Calu3 (cell line): ENCODE results near the gene MUC6. TPM values are rescaled to one million over a fixed set of nuclear protein-coding genes. Genes with fewer than 3 reads are reported as not detected.

Source experiments
- BruUV-seq: library from RNA; stranded (reverse); fragments of 400-500 nt; replicated peaks from 2 replicates; lab custom pipeline; 2021; lab: Mats Ljungman, UMichigan
- CTCF ChIA-PET: fragments of 300-600 bp; sonication (Branson Sonifier 250); formaldehyde crosslinking; loops from one replicate; lab custom pipeline; 2022; ENCODE audit warnings: antibody characterized with exemption; lab: Charles Lee
- DNase-seq: peaks from one replicate; pipeline ENCODE4 v3.0.0; 2022
- H3K27ac Mint-ChIP-seq: one replicate; pipeline ENCODE4 v1.8.0; 2022; ENCODE audit warnings: mixed read lengths; ENCODE audit not compliant: unreplicated experiment
- H3K27me3 Mint-ChIP-seq: one replicate; pipeline ENCODE4 v1.8.0; 2022; ENCODE audit warnings: mixed read lengths; ENCODE audit not compliant: unreplicated experiment
- H3K36me3 Mint-ChIP-seq: one replicate; pipeline ENCODE4 v1.8.0; 2022; ENCODE audit warnings: mild to moderate bottlenecking, moderate library complexity, mixed read lengths; ENCODE audit not compliant: insufficient read depth, unreplicated experiment
- H3K4me1 Mint-ChIP-seq: one replicate; pipeline ENCODE4 v1.8.0; 2022; ENCODE audit warnings: mild to moderate bottlenecking, low read depth, mixed read lengths; ENCODE audit not compliant: unreplicated experiment
- H3K4me3 Mint-ChIP-seq: one replicate; pipeline ENCODE4 v1.8.0; 2022; ENCODE audit warnings: mild to moderate bottlenecking, low read depth, moderate library complexity, mixed read lengths; ENCODE audit not compliant: unreplicated experiment
- H3K9me3 Mint-ChIP-seq: one replicate; pipeline ENCODE4 v1.8.0; 2022; ENCODE audit warnings: low read depth, mixed read lengths; ENCODE audit not compliant: unreplicated experiment
- intact Hi-C: fragments of 100-400 bp; cut with micrococcal nuclease; formaldehyde crosslinking; loops from one replicate; pipeline ENCODE4 v1.10.0; 2022; ENCODE audit not compliant: unreplicated experiment
- total RNA-seq: library from RNA; stranded (reverse); gene quantifications from 2 replicates; pipeline ENCODE4 v1.2.3, GENCODE V29; 2022
- TF ChIP-seq, protein P1 (sequence below): fragments of 200-600 bp; IDR thresholded peaks from one replicate; pipeline ENCODE4 v1.8.0; 2022; ENCODE audit warnings: antibody characterized with exemption; ENCODE audit not compliant: unreplicated experiment

The MUC6 gene
- total RNA-seq, 1 experiment from 2014 or later = 0.73 TPM

DNA sequence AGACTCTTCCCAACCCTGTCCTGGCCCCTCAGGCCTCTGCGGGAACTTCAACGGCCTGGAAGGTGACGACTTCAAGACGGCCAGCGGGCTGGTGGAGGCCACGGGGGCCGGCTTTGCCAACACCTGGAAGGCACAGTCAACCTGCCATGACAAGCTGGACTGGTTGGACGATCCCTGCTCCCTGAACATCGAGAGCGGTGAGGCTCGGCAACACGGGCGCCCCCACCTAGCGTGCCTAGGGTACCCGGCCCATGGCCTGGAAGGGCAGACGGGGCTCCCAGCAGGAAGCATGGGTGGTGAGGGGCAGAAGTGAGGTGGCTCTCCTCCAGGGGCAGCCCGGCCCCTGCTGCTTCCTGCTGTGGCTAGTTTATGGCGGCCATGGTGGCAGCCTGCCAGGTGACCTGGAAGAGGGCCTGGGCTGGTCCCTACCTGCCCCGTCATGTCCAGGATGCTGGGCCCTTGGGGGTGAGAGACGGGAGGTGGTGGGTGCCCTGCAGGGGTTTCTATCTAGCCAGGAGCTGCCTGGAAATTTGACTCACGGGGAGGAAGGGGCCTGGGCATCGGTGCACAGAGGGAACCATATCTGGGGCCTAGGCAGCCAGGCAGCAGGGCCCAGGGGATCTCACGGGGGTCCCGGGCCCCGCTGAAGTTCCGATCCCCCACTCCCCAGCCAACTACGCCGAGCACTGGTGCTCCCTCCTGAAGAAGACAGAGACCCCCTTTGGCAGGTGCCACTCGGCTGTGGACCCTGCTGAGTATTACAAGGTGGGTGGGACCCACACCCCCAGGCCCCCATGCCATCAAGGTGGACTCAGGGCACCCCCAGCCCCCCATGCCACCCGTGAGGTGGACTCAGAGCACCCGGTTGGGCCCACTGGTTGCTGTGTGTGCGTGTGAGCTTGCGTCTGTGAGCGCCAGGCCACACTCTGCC, 47.4 kb upstream of the MUC6 start:
- CTCF ChIA-PET = interaction anchor here (0.8 to 1.2 kb wide), 2 partner anchors 10 to 146 kb away, joined by 3 read pairs; partner anchors contain the start of gene MUC2
- TF ChIP-seq, protein P1, sequence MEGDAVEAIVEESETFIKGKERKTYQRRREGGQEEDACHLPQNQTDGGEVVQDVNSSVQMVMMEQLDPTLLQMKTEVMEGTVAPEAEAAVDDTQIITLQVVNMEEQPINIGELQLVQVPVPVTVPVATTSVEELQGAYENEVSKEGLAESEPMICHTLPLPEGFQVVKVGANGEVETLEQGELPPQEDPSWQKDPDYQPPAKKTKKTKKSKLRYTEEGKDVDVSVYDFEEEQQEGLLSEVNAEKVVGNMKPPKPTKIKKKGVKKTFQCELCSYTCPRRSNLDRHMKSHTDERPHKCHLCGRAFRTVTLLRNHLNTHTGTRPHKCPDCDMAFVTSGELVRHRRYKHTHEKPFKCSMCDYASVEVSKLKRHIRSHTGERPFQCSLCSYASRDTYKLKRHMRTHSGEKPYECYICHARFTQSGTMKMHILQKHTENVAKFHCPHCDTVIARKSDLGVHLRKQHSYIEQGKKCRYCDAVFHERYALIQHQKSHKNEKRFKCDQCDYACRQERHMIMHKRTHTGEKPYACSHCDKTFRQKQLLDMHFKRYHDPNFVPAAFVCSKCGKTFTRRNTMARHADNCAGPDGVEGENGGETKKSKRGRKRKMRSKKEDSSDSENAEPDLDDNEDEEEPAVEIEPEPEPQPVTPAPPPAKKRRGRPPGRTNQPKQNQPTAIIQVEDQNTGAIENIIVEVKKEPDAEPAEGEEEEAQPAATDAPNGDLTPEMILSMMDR = no peak
- H3K4me1 Mint-ChIP-seq = no peaks in the 10 kb centered on the region
- no peaks in the 10 kb centered on the region for H3K9me3 Mint-ChIP-seq
- intact Hi-C loops = no loop called here
- no peaks in the 10 kb centered on the region for H3K36me3 Mint-ChIP-seq
- peak; percentile 43 for DNase-seq
- no peak overlapping the region for H3K4me3 Mint-ChIP-seq
- no TSS peak for BruUV-seq
- no peaks in the 10 kb centered on the region for H3K27me3 Mint-ChIP-seq
- no peak overlapping the region for H3K27ac Mint-ChIP-seq

DNA sequence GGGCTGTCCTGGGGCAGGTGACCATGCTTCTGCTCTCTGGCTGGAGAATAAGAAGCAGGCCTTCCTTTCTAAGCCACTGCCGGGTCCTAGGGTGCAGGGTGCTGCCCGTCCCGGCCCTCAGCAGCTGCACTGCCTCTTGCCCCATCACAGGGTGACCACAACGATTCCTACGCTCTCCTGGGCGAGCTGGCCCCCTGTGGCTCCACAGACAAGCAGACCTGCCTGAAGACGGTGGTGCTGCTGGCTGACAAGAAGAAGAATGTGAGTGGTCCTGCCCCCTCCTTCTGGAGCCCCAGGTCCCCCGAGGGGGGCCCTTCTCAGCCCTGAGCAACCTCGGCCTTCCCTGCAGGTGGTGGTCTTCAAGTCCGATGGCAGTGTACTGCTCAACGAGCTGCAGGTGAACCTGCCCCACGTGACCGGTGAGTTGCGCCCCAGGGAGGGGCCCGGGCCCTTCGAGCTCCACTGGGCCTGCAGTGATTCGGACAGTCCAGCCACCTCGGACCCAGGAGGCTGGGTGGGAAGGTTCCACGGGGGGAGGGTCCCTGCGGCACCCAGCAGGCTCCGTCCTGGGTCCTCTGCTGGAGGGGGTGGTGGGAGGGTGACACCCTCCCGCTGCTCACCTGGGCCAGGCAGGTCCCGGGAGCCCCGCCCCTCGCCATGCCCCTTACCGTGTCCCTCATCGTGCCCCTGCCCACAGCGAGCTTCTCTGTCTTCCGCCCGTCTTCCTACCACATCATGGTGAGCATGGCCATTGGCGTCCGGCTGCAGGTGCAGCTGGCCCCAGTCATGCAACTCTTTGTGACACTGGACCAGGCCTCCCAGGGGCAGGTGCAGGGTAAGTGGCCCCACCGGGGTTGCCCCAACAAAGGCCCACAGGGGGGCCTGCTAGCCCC, 46.5 kb upstream of the MUC6 start:
- no peak overlapping the region for H3K27ac Mint-ChIP-seq
- H3K4me3 Mint-ChIP-seq = no peak overlapping the region
- H3K9me3 Mint-ChIP-seq = no peaks in the 10 kb centered on the region
- TF ChIP-seq, protein P1 = no peak
- no peaks in the 10 kb centered on the region for H3K27me3 Mint-ChIP-seq
- intact Hi-C loops = no loop called here
- H3K4me1 Mint-ChIP-seq = no peaks in the 10 kb centered on the region
- CTCF ChIA-PET = no interaction called here
- no peaks in the 10 kb centered on the region for H3K36me3 Mint-ChIP-seq
- no TSS peak for BruUV-seq
- no peak for DNase-seq

DNA sequence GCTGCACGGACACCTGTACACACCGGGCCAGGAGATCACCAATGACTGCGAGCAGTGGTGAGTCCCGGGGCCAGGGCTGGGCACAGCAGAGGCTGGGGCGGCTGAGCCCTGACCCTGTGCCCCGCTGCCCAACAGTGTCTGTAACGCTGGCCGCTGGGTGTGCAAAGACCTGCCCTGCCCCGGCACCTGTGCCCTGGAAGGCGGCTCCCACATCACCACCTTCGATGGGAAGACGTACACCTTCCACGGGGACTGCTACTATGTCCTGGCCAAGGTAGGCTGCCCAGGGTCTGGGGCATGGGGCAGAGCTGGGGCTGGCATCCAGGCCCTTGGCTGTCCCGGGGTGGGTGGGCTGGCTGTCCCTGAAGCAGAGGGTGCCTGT, 45.8 kb upstream of the MUC6 start:
- no peaks in the 10 kb centered on the region for H3K36me3 Mint-ChIP-seq
- no peak for DNase-seq
- TF ChIP-seq, protein P1 = no peak
- CTCF ChIA-PET = no interaction called here
- H3K4me3 Mint-ChIP-seq = no peak overlapping the region
- no peak overlapping the region for H3K27ac Mint-ChIP-seq
- no peaks in the 10 kb centered on the region for H3K27me3 Mint-ChIP-seq
- intact Hi-C loops = no loop called here
- BruUV-seq = no TSS peak
- H3K9me3 Mint-ChIP-seq = no peaks in the 10 kb centered on the region
- no peaks in the 10 kb centered on the region for H3K4me1 Mint-ChIP-seq

DNA sequence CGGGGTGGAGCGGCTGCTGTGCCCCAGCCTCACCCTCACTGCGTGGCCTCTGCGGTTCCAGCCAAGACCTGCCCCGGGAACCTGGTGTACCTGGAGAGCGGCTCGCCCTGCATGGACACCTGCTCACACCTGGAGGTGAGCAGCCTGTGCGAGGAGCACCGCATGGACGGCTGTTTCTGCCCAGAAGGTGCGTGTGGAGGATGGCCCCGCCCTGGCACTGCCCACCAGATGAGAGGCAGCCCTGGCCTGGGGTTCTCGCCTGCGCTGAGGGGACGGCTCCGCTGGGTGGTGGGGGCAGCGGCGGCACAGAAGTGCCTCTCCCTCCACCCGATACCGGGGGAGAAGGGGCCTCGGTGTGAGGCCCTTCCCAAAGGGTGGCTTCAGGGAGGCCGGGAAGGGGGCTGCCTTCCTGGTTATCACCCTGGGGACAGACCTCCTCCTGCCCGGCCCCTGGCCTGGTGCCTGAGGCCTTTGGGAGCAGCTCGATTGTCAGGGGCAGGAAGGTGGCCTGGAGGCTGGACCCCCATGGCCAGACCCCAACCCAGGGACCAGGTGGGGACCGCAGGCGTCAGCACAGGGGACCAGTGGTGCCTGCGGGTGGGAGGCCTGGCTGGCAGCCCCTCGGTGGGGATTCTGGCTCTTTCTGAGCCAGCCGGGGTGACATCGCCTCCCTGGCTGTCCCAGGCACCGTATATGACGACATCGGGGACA, 45.2 kb upstream of the MUC6 start:
- intact Hi-C loops = no loop called here
- Mint-ChIP-seq H3K9me3 (no peaks in the 10 kb centered on the region), H3K27ac (no peak overlapping the region), H3K4me1 (no peaks in the 10 kb centered on the region), H3K36me3 (no peaks in the 10 kb centered on the region), H3K4me3 (no peak overlapping the region), H3K27me3 (no peaks in the 10 kb centered on the region)
- BruUV-seq = no TSS peak
- DNase-seq = no peak
- TF ChIP-seq, protein P1 = no peak
- CTCF ChIA-PET = no interaction called here
